Measurements from ENCODE around the gene NKX2-2. TPM values are rescaled to one million over a fixed set of nuclear protein-coding genes. Genes with fewer than 3 reads are reported as not detected.

The NKX2-2 gene
- total and polyA plus RNA-seq, 2 of the 4 experiments (the other 2 are of a cell fraction): not detected

DNA sequence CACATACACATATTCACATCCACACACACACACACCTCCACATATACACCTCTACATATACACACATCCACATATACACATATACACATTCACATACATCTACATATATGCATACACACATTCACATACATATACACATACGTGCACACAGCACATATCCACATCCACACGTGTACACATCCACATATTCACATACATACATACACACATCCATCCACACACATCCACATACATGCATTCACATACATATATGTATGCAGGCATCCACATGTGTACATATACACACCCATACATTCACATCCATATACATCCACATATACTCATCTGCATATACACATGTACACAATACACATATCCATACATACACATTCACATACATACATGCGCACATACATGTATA, 25.6 kb upstream of the NKX2-2 start:
- no peaks in the 10 kb centered on the region for H3K9me3 ChIP-seq (ENCODE audit: control insufficient read depth, insufficient read depth, low read length)
- TF ChIP-seq MAFK (IDR thresholded peaks at IDR 0.05; ENCODE audit: low read depth, low read length) (no peak), POLR2A (IDR thresholded peaks at IDR 0.05; ENCODE audit: low read depth, low read length) (no peak), RFX5 (IDR thresholded peaks at IDR 0.05; ENCODE audit: low read depth, low read length) (no peak), MXI1 (IDR thresholded peaks at IDR 0.05; ENCODE audit: borderline replicate concordance, low read depth, low read length) (no peak), CEBPB (IDR thresholded peaks at IDR 0.05; ENCODE audit: low read depth, low read length) (no peak), MAZ (IDR thresholded peaks at IDR 0.05; ENCODE audit: borderline replicate concordance, low read depth, low read length) (no peak), CHD1 (IDR thresholded peaks at IDR 0.05; ENCODE audit: low read depth, low read length) (no peak), BHLHE40 (IDR thresholded peaks at IDR 0.05; ENCODE audit: low read depth, low read length) (no peak)
- TF ChIP-seq, protein P1, sequence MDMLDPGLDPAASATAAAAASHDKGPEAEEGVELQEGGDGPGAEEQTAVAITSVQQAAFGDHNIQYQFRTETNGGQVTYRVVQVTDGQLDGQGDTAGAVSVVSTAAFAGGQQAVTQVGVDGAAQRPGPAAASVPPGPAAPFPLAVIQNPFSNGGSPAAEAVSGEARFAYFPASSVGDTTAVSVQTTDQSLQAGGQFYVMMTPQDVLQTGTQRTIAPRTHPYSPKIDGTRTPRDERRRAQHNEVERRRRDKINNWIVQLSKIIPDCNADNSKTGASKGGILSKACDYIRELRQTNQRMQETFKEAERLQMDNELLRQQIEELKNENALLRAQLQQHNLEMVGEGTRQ (IDR thresholded peaks at IDR 0.05; ENCODE audit: low read depth, low read length): no peak
- TF ChIP-seq, protein P2, sequence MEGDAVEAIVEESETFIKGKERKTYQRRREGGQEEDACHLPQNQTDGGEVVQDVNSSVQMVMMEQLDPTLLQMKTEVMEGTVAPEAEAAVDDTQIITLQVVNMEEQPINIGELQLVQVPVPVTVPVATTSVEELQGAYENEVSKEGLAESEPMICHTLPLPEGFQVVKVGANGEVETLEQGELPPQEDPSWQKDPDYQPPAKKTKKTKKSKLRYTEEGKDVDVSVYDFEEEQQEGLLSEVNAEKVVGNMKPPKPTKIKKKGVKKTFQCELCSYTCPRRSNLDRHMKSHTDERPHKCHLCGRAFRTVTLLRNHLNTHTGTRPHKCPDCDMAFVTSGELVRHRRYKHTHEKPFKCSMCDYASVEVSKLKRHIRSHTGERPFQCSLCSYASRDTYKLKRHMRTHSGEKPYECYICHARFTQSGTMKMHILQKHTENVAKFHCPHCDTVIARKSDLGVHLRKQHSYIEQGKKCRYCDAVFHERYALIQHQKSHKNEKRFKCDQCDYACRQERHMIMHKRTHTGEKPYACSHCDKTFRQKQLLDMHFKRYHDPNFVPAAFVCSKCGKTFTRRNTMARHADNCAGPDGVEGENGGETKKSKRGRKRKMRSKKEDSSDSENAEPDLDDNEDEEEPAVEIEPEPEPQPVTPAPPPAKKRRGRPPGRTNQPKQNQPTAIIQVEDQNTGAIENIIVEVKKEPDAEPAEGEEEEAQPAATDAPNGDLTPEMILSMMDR (conservative IDR thresholded peaks at IDR 0.05; ENCODE audit: low read depth, low read length): no peak
- intact Hi-C loops (cut with micrococcal nuclease) (no loop called here), in situ Hi-C loops (cut with MboI; ENCODE audit: low sequenced_read_pairs) (no loop called here), dilution Hi-C loops (cut with HindIII; ENCODE audit: low sequenced_read_pairs, unreplicated experiment) (no loop called here)
- H3K14ac ChIP-seq (replicated peaks; ENCODE audit: low read depth, low read length): no peak overlapping the region
- ATAC-seq (ENCODE audit: low read depth) (no peak), DNase-seq (no peak)
- no peaks in the 10 kb centered on the region for H3K27me3 ChIP-seq (ENCODE audit: control insufficient read depth, insufficient read depth, low read length)
- no peak overlapping the region for H4K5ac ChIP-seq (ENCODE audit: low read depth, low read length)
- no peak overlapping the region for H3K4me3 ChIP-seq (ENCODE audit: insufficient read depth, low read depth, low read length)
- CTCF ChIA-PET: no interaction called here
- H4K20me1 ChIP-seq (ENCODE audit: insufficient read depth, low read length): no peaks in the 10 kb centered on the region
- POLR2A ChIA-PET (ENCODE audit: unreplicated experiment): no interaction called here
- no peaks in the 10 kb centered on the region for H3K4me1 ChIP-seq (ENCODE audit: control insufficient read depth, insufficient read depth, low read length)
- 35% methylated on average over 2 of the region's 3 CpGs; no CpG with 5 or more reads in 1 of the 2 experiments for WGBS, 2 experiments (ENCODE audit: extremely low coverage in 2 of 2, insufficient read length in 1 of 2)
- no TSS peak for BruUV-seq (replicated peaks)
- H3K9me1 ChIP-seq (ENCODE audit: insufficient read depth, low read length): no peaks in the 10 kb centered on the region
- H3K23ac ChIP-seq (ENCODE audit: low read depth, low read length): no peak overlapping the region
- H3K27ac ChIP-seq (ENCODE audit: insufficient read depth, low read length): no peak overlapping the region
- no peak overlapping the region for H3K9ac ChIP-seq (ENCODE audit: low read depth, low read length)
- no peak overlapping the region for H4K8ac ChIP-seq (ENCODE audit: low read depth in 2 of 2, low read length in 2 of 2)
- no peak overlapping the region for H2BK120ac ChIP-seq (ENCODE audit: low read depth, low read length)
- no peak overlapping the region for H2AK5ac ChIP-seq (ENCODE audit: low read depth, low read length)
- H2BK5ac ChIP-seq (ENCODE audit: low read depth, low read length, poor library complexity, severe bottlenecking): peak overlapping the region; percentile 36
- no peak overlapping the region for H3K4ac ChIP-seq (ENCODE audit: low read depth, low read length)
- no peak overlapping the region for H2BK20ac ChIP-seq (ENCODE audit: low read depth, low read length)
- H3K79me1 ChIP-seq (ENCODE audit: low read depth in 1 of 2, low read length in 2 of 2): no peaks in the 10 kb centered on the region
- no peak overlapping the region for H4K91ac ChIP-seq (ENCODE audit: insufficient read depth, low read depth, low read length)
- no peak overlapping the region for H2AFZ ChIP-seq (replicated peaks; ENCODE audit: low read length, poor library complexity)
- no peak overlapping the region for H3K56ac ChIP-seq (ENCODE audit: extremely low read depth, insufficient read depth, low read length)
- no peak overlapping the region for H3K4me2 ChIP-seq (ENCODE audit: low read depth, low read length)
- no peak overlapping the region for H3K18ac ChIP-seq (ENCODE audit: low read depth, low read length)
- no peaks in the 10 kb centered on the region for H3K36me3 ChIP-seq (ENCODE audit: control insufficient read depth, insufficient read depth, low read length)
- H2AK9ac ChIP-seq (replicated peaks; ENCODE audit: low read depth, low read length, poor library complexity): no peak overlapping the region
- H2BK15ac ChIP-seq (ENCODE audit: low read depth, low read length): no peak overlapping the region
